Iris pigment epithelial cell (primary cell): ENCODE results near the gene CMIP.
A peak's percentile ranks its signal among the peaks of the same experiment; 100 is the strongest.

ENCODE experiments used
- DNase-seq: peaks from one replicate; pipeline ENCODE4 v3.0.0-alpha.2; 2011; ENCODE audit warnings: low read depth

Gene CMIP

DNA sequence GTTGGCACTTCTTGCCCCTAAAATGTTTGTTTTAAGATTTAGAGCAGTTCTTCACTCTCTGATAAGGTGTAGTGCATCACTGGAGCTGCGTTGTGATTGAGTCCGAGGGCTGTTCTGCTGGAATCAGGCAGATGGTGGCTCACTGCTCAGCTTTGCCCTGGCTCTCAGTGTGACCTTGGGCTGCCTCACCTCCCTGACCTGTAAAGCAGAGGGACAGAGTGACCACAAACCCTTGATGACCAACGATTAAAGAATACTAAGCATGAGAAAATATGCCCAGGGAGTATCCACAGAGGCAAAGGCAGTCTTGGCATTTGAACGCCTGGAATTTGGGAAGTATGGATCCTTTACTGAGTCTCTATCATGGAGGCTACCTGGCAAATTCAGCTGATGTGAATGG lies 18.1 kb downstream of the CMIP start:
- no peak for DNase-seq

DNA sequence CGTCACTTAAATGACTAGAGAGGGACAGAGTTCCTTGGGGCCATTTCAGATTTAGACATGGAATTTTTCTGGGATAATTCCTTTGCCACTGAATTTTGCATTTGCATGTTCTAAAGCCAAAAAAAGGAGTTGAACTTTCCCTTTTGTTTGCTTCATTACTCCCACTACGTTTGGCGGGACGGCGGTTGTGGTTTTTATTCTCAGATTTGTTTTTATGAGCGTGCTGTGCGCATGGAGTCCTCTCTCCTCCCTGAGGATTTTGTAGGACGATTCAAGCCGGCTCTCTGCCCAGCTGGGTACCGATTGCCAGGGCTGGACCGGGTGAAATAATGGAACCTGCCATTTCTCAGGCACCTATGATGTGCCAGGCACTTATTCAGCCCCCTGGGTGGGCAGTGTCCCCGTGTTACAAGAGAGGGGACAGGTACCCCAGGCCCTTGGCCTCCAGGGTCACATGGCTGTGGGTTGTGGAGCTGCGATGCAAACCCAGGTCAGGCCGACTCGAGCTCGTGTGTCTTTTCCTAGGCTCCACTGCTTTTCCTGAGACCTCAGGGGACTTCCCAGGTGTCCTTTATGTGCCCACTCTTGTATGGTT lies 18.8 kb downstream of the CMIP start:
- DNase-seq: no peak

DNA sequence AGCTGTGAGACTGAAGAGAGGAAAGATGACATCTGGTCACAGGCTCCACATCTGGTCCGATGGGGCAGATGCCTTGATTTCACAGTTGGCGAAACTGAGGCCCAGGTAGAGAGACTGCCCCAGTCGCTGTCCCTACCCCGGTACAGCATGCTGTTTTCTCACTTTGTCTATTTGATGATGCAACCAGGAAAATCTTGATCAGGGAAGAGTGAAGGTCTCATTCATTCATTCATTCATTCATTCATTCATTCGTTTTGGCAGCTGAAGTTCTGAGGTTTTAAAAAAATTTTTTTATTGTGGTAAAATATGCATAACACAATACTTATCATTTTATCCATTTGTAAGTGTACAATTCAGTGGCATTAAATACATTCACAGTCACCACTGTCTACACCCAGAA lies 19.7 kb downstream of the CMIP start:
- no peak for DNase-seq

DNA sequence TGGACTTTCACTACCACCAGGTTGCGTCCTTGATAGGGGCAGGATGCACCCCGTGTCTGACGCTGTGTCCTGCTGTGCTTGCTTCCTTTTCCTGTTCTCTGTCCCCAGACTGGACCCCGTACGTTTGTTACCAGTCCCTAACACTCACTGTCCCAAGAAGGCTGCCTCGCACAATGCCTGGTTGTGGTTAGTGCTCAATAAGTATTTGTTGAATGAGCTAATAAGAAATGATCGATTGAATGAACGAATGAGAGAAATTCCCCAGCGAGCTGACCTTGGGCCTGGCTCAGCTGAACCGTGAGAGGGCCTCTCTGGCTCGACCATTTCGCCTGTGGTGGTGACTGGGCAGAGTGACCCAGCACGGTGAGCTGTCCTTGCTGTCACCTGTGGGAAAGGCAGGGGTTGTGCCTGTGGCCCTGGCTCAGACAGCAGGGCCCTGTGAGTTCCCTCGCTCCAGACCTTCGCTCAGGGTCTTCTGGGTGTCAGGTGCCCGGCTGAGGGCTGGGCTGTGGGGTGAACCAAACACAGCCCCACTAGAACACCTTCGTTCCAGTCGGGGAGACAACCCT lies 20.9 kb downstream of the CMIP start:
- DNase-seq: no peak

DNA sequence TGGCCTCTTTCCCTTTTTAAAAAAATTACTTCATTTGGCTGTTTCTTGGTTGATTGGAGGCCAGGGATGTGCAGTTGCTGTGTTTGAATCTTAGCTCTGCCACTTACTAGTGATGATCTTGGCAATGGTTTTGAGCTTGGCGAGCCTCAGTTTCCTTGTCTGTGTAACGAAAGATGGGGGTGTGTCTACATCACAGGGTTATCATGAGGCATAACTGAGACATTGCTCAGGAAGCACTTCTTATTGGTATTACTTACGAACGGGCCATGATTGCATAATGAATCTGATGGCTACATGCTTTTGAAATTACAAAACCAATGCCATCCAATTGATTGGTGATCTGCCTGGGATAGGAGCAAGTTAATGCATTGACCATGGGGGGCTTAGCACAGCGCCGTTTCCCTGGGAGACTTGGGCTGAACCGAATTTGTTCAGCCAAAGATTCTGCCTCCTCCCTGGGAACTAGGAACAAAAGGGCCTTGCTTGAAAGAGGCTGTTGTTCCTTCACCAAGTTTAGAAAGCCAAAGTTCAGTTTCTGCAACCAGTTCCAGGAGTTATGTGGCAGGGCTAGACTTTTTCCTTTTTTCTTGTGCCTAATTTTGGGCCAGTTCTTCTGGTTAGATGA lies 21.9 kb downstream of the CMIP start:
- DNase-seq: peak; percentile 69

DNA sequence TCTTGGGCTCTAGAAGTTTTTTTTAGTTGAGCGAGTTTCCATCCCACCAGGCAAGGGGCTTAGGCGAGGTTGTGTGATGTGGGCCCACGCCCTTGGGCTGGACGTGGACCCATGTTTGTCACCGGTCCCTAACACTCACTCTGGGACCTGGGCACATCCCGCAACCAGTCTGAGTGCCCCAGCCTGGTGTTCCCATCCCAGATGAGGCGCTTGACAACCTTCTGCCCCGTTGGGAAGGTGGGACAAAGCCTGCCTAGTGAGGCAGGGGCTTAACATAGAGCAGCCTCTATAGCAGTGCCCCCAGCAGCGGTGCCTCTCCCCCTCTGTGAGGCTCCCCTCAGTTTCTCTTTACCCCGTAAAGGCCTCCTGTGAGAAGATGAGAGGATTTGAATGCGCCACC lies 22.5 kb downstream of the CMIP start:
- no peak for DNase-seq

DNA sequence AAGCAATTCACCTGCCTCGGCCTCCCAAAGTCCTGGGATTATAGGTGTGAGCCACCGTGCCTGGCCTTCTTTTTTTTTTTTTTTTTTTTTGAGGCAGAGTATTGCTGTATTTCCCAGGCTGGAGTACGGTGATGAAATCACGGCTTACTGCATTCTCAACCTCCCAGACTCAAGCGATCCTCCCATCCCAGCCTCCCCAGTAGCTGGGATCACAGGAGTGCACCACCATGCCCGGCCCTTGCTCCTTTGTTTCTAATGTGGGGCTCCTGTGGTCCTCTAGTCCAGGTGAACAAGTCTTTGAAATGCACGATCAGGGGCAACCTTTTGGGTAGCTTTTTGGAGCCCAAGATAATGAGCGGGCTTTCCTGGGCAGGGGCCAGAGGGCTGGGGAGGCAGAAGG lies 23.2 kb downstream of the CMIP start:
- no peak for DNase-seq

DNA sequence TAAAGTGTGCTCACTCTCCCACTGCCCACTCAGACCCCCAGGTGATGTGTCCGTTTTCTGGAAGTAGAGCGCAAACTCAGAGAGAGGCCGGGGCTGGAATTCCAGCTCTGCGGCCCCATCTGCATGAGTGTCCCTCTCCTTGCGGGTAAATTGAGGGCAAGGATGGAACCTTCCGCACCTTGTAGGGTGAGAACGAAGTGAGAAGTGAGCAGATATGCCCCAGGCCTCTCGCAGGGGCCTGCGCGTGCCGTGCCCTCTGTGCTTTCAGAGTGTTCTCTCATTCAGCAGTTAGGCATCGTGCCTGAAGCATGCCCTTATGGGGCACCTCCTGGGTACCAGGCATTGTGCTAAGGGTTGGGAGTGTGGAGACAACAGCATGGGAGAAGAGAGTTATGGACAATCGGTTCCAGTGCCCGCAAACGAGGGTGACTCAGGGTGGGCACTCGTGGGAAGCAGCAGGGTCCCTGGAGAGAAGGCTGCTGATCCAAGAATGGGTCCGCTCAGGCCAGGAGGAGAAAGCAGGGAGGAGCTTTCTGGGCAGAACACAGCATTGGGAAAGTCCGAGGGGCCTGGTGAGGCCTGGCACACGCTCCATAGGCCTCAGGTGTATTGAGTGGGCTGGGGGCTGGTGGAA lies 23.8 kb downstream of the CMIP start:
- no peak for DNase-seq

DNA sequence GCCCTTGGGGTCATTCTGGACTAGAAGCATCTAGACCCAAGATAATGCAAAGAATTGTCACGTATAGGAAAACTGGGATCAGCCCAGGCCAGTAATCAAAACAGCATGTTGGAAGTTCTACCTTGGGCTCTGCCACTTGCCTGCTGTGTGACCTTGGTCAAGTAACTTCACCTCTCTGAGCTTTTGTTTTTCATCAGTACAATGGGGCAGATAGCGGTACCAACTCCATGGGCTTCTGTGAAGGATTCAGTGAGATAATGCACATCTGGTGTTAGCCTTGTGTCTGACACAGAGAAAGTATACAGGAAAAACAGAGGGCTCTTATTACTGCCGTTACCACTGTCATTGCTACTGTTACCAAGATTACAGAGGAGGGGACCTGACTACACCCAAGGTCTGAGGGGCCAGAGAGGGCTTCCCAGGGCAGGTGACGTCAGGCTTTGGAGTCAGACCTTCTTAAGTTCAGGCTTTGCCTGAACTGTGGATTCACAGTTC lies 24.6 kb downstream of the CMIP start:
- DNase-seq: no peak

DNA sequence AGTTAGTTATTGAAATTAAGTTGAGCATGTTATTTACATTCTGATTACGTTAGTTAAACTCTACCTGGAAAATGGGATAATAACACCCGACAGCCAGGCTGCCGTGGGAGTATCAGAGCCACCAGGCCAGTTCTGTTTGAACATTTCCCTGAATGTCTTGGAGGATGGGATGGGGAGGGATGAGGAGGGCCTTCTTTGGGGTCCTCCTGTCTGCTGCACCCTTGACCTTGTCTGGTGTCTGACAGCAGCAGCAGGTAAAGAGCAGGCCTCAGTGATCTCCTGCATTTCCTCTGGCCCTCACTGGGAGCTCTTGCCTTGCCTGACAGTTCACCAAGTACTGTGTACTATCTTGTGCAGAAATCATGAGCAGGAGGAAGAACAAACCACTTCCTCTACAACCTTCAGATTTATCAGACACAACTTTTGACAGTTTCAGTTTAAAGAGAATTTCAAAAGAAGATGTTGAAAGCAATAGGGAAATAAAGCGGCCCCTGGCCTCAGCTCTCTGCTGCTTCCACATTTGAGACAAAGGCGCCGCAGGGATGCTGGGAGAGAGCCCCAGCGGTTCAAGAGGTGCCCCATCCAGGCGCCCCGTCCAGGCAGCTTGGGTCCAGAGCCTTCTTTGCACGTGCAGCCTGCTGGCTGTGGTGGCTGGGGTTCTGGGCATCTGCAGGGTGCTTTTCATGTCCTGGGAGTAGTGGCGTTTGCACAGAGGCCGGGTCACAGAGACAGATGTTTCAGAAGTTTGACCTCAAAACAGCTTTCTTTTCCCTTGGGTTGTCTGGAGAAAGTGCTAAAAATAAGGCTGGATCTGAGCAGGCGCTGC lies 25.3 kb downstream of the CMIP start:
- peak; percentile 28 for DNase-seq

DNA sequence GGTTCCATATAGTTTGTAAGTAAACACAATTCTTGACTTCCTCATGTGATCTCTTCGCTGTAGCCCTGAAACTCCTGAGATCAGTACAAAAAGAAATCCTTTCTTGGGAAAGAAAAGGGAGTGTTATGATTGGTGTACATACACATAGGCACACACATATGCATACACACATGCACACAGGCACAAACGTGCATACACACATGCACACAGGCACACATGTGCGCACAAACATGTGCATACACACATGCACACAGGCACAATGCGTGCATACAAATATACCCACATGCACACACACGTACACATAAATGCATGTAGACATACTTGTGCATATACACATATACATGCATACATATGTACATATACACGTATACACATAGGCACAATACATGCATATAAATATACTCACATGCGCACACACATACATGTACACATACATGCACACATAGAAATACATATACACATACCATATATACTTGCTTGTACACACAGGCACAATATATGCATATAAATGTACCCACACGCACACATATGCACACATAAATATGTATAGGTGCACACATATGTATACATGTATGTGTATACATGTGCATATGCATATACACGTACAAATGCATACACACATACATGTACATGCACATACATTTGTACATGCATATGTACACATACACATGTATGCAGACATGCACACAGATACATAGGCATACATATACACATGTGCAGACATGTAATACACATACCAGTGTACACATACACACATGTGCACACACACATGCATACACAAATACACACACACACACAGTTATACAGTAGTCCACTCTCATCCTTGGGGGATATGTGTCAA lies 26.4 kb downstream of the CMIP start:
- DNase-seq: no peak

DNA sequence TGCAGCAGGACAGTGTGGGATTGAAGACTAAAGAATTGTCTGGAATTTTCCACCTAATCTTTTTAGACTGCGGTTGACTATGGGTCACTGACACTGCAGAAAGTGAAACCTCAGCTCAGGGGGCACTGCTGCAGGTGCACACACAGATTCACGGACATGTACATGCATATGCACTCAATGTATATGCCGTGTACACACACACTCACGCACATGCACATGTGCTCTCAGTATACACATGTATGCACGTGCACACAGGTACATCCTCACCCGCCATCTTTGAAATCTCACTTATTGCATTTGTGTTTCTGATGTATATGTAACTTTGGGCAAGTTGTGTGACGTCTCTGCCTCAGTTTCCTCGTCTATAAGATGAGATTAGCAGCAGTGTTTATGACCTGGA lies 27.3 kb downstream of the CMIP start:
- no peak for DNase-seq

DNA sequence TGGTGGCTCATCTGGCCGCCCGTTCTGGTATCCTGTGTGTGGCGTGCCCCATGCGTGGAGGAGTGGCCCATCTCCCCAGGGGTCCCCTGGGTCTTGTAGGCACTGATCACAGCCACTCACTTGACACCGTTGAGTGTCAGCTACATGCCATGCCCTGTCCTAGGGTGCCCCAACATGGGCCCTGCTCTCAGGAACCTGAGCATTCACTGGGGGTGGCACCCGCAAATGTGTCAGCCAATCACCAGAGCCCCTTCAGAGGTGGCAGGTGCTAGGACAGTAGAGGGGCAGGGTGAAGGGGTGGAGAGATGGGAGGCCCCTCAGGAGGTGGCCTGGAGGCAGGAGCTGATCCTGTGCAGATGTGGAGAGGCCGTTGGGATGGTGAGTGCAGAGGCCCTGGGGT lies 27.8 kb downstream of the CMIP start:
- DNase-seq: no peak

DNA sequence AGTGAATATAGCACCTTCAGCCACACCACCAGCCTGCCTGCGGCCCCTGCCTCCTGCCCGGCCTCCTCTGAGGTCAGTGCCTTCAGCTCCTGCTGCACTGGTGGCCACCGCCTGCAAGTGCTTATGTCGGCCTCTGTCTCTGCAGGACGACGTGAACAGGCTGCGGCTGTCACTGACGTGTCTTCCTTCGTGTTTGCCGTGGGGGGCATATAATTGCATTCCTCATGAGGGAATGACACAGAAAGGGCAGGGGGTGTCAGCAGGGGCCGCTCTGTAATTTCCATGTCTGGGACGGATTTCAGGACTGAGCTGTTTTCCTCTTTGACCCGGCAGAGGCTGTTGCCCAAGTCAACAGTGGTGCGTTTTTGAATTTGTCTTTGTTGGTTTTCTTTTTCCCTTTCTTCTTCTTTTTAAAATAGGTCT lies 28.5 kb downstream of the CMIP start:
- no peak for DNase-seq

DNA sequence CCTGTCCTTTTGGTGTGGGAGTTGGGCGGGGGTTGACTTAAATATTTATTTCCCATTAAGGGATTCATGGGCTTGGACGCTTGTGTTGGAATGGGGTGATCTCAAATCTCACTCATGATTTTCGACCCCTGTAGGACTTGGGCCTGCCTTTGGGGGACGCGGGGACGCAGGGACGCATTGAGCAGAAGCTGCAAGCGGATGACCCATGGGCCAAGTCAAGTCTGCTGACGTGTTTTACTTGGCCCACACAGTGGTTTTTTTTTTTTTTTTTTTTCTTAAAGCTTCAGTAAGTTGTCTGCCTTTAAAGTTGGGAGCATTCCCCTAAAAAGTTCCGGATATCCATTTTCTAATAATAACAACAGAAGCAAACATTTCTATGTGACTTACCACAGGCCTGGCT lies 28.9 kb downstream of the CMIP start:
- peak; percentile 61 for DNase-seq

DNA sequence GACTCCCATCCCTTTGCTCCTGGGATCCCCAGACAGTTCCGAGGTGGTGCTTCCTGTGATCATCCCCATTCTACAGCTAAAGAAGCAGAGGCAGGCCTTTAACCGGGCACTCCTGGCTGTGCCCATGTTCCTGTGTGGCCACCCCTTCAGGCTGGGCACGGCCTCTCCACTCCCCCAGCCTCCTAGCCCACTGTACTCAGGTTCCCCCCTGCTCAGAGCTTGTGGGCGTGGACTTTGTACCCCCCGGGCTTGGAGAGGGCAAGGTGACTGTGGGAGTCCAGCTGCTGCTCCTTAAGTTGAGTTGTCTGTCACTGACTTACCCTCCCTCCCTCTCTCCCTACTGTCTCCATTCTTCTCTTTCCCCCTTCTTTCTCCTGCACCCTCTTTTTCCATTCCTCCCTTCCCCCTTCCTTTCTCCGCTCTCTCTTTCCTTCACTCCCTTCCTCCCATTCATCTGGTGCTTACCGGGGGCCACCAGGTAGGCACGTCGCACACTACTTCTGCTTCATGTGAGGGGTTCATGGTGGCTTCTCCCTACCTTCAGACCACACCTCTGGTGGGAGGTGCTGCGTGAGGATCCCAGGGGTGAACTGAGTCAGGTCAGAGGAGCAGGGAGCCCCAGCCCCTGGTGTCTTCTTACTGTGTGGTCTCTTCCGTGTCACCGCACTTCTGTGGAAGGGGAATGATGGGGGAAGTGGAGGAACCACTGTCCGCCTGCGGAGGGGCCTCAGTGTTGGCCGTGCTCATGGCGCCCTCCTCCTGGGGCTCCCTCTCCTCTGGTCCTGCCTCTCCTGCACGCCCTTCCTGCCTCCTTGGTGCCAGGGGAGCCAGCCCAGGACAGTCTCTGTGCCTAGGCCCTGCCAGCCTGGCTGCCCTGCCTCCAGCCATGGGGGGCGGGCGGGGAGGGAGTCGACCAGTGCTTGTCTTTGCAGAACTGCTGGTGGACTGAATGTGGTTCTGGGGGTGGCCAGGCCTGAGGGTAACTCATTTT lies 29.7 kb downstream of the CMIP start:
- DNase-seq: no peak

DNA sequence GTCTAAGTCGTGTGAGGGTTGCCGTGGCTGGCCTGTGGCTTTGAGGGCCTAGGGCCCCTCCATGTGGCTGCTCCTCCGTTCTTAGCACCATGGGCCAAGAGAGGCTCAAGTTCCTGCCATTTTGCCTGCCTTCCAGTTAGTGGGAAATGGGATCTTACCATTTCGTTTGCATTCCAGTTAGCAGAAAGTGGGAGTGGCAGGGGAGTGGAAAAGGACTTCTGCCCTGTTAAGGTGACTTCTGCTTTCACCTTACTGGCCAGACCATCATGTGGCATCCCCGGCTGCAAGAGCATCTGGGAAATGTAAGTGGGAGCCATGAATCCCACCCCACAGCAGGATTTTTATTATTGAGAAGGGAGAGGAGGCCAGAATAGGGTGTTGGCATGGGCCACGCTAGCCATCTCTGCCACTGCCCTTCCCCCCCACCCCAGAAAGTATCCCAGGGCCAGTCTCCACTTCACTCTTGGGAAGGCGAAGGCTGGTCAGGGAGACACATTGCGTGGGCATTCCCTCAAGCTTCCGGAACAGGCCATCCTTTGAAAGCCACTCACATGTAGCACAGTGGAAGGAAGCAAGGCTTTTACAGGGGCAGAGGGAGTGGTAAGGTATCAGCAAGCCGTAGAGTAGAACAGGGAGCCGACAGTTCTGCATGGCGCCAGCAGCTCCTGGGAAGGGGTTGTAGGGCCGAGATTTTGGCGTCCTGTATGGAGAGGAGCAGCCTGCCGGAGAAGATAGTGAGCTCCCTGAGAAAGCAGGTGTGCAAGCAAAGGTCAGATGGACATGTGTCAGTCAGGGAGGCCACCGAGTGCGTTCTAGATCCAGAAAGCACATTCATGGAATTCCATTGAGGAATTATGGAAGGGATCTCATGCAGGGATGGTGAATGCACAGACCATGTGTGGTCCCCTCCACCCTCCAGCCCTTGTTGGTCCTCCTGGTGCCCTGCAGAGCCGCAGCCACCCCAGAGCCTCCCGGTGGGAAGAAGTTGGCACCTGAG lies 33.4 kb downstream of the CMIP start:
- no peak for DNase-seq

DNA sequence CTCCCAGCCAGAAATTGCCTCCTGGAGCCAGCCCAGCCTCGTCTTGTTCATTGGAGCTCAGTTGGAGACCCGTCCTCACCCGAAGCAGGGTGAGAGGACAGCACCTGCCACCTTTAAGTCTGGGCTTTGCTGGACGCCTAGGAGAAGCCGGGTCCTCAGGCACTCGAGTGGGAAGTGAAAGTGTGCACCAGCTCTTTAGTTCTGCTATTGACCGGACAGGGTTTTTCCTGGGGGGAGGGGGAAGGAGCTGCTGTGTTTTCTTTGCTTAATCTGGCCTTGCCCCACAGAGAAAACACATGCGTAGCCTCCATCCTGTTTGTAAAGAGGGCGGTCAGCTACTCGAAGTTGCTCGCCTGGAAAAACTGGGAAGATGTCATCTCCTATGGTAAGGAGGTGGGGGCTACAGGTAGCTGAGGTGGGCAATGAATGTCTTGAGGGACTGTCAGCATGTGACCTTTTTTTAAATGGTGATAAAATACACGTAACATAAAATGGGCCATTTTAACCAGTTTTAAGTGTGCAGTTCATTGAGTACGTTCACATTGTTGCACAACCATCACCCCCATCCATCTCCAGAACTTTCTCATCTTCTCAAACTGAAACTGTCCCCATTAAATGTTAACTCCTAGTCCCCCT lies 34.4 kb downstream of the CMIP start:
- peak; percentile 79 for DNase-seq
